ENCODE measurements around the gene SSX2B. TPM values are rescaled to one million over a fixed set of nuclear protein-coding genes. Genes with fewer than 3 reads are reported as not detected.
"Not testable (repeated sequence)": the region's sequence is repeated elsewhere in the genome, so short reads cannot be mapped to it uniquely, and the experiment has no call there.

The SSX2B gene
- polyA plus RNA-seq (2012; ENCODE audit: low read depth, missing spikeins): not detected

DNA sequence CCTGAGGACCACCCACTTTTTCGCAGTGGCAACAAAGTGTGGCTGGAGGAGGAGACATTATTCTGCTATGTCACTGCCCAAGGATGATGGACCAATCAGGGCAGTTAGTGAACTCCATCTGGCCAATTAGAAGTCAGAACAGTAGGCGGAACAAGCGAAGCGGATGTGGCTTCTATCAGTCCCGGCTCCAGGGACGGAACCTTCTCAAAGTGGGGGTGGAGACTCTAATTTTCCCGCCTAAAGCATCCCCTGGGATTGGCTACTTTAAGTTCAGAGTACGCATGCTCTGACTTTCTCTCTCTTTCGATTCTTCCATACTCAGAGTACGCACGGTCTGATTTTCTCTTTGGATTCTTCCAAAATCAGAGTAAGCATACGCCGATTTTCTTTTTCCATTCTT, at the start of gene SSX2B:
SSX2B (plus strand) TSS at position 301 of the 400 bp plus-strand sequence. CDS start 1,429 bp downstream, outside the sequence.
- FAIRE-seq; DNase-seq (ENCODE audit: insufficient read length, low spot score): not testable (repeated sequence)

DNA sequence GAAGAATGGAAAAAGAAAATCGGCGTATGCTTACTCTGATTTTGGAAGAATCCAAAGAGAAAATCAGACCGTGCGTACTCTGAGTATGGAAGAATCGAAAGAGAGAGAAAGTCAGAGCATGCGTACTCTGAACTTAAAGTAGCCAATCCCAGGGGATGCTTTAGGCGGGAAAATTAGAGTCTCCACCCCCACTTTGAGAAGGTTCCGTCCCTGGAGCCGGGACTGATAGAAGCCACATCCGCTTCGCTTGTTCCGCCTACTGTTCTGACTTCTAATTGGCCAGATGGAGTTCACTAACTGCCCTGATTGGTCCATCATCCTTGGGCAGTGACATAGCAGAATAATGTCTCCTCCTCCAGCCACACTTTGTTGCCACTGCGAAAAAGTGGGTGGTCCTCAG, 44.0 kb upstream of the SSX2B start, which contains the start of gene SSX2:
SSX2 (minus strand) TSS at position 101 of the 400 bp plus-strand sequence. CDS start 1,429 bp downstream, outside the sequence.
- FAIRE-seq; DNase-seq (ENCODE audit: insufficient read length, low spot score): not testable (repeated sequence)

DNA sequence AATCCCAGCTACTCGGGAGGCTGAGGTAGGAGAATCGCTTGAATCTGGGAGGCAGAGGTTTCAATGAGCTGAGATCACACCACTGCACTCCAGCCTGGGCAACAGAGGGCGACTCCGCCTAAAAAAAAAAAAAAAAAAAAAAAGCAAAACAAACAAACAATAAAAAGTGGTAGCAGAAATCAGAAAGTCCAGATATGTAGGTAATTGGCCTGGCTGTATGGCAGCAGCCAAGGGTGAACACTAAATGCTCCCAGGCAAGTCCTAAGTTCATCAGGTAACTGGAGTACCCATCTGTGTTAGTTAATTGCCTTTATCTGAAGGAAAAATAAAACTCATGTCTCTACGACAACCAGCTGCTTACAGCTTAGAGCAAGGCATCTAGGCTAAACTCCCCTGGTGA, 14.9 kb downstream of the SSX2B start:
- FAIRE-seq; DNase-seq (ENCODE audit: insufficient read length, low spot score): not testable (repeated sequence)

DNA sequence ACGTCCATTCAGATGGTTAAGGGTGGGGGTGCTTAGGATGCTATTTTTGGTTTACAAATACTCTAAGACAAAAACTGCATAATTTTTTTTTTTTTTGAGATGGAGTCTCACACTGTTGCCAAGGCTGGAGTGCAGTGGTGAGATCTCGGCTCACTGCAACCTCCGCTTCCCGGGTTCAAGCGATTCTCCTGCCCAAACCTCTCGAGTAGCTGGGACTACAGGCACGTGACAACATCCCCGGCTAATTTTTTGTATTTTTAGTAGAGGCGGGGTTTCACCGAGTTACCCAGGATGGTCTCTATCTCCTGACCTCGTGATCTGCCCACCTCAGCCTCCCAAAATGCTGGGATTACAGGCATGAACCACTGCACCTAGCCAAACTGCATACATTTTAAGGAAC, 22.5 kb downstream of the SSX2B start:
- DNase-seq (ENCODE audit: insufficient read length, low spot score); FAIRE-seq: not testable (repeated sequence)

DNA sequence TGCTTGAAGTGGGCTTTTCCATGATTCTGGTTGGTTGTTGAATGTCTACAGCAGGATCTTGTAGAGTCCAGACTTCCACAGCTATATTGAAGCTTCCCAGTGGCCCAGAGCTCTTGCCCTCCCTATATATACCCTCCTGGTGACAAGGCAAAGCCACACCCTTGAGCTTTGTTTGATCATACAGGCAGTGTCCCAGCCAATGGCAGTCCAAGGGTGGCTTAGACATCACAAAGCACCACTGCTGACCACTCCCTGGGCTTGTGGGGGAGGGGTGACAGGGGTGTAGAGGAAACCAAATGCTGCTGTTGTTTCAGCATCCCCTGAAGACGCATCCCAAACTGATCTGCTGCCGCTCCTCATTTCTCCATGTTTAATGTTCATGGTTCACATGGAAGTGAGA, 46.3 kb downstream of the SSX2B start, which contains the start of gene SPANXN5:
SPANXN5 (minus strand) TSS at position 101 of the 400 bp plus-strand sequence; CDS start at position 22, 79 bp downstream.
- DNase-seq (ENCODE audit: insufficient read length, low spot score); FAIRE-seq: not testable (repeated sequence)

- not testable (repeated sequence) for DNase-seq (ENCODE audit: insufficient read length, low spot score); FAIRE-seq
These were observed 53.8 kb downstream of the SSX2B start for GRCh38 chrX:52804876-52805275.

Data from GM12891 (cell line).